Spinal cord (tissue), 10 donors: Measurements from ENCODE around the gene TFCP2. TPM values are rescaled to one million over a fixed set of nuclear protein-coding genes. Genes with fewer than 3 reads are reported as not detected.

ENCODE experiments used
- DNase-seq, 6 donors: peaks; one replicate each; pipeline versions ENCODE4 v3.0.0 to v3.0.0-alpha.2; 2013 to 2015; ENCODE audit warnings: low spot score in 6 of 6, low read depth in 4 of 6
- H3K27ac ChIP-seq: one replicate; pipeline ENCODE4 v1.5.1; 2013; ENCODE audit warnings: low read depth, low read length, control low read depth
- H3K27me3 ChIP-seq: one replicate; pipeline ENCODE4 v1.6.1; 2013; ENCODE audit warnings: low read length; ENCODE audit not compliant: control insufficient read depth, insufficient read depth
- H3K36me3 ChIP-seq: one replicate; pipeline ENCODE4 v1.6.1; 2013; ENCODE audit warnings: low read length; ENCODE audit not compliant: control insufficient read depth, insufficient read depth
- H3K4me1 ChIP-seq: one replicate; pipeline ENCODE4 v1.6.1; 2013; ENCODE audit warnings: low read length; ENCODE audit not compliant: control insufficient read depth, insufficient read depth
- H3K4me3 ChIP-seq: one replicate; pipeline ENCODE4 v1.5.1; 2013; ENCODE audit warnings: low read depth, low read length, control low read depth
- H3K9me3 ChIP-seq: one replicate; pipeline ENCODE4 v1.6.1; 2013; ENCODE audit warnings: low read length; ENCODE audit not compliant: control insufficient read depth, insufficient read depth
- WGBS: methylation state at CpG from one replicate; pipeline ENCODE4 v1.1.5; 2013; ENCODE audit warnings: missing lambda C conversion rate; ENCODE audit not compliant: insufficient coverage; 5-methylcytosine and 5-hydroxymethylcytosine counted together
- polyA plus RNA-seq, 2 donors: library from polyadenylated mRNA; unstranded; fragments of 120-200 nt; gene quantifications; one replicate each; pipeline ENCODE4 v1.2.1, GENCODE V29; 2013; ENCODE audit not compliant: insufficient read length in 2 of 2
- total RNA-seq, 2 donors: library from RNA; depleted of rRNA in 1 of 2; stranded (reverse); fragments of 120-200 nt in 1 of 2; fragments of >200 nt in 1 of 2; gene quantifications; one replicate each; pipeline versions ENCODE4 v1.2.3 to v1.2.4, GENCODE V29; 2013 to 2014
- donor health status: healthy.

The TFCP2 gene
- total and polyA plus RNA-seq, 4 donors = 23.2 to 50.6 (median 36.4) TPM

GRCh38 chr12:51163795-51164194 is 9.1 kb downstream of the TFCP2 start:
- DNase-seq = no peak
- H3K4me1 ChIP-seq = peaks cover 3% of the 10 kb centered on the region
- H3K36me3 ChIP-seq = no peaks in the 10 kb centered on the region
- WGBS = no CpG with 5 or more reads among the region's 3 CpGs
- no peaks in the 10 kb centered on the region for H3K27me3 ChIP-seq
- H3K27ac ChIP-seq = no peak overlapping the region
- H3K4me3 ChIP-seq = no peak overlapping the region
- H3K9me3 ChIP-seq = no peaks in the 10 kb centered on the region

GRCh38 chr12:51162217-51162616 is 10.7 kb downstream of the TFCP2 start:
- Histone ChIP-seq H3K36me3 (no peaks in the 10 kb centered on the region), H3K27ac (no peak overlapping the region), H3K9me3 (no peaks in the 10 kb centered on the region), H3K27me3 (no peaks in the 10 kb centered on the region), H3K4me1 (peaks cover 3% of the 10 kb centered on the region), H3K4me3 (no peak overlapping the region)
- WGBS = 100% methylated on average over 1 of the region's 6 CpGs
- DNase-seq = no peak

GRCh38 chr12:51160814-51161459 is 12.0 kb downstream of the TFCP2 start:
- H3K4me3 ChIP-seq = no peak overlapping the region
- no peak overlapping the region for H3K27ac ChIP-seq
- H3K4me1 ChIP-seq = peaks cover 3% of the 10 kb centered on the region
- WGBS = 85% methylated on average over 3 of the region's 8 CpGs
- H3K36me3 ChIP-seq = no peaks in the 10 kb centered on the region
- H3K27me3 ChIP-seq = no peaks in the 10 kb centered on the region
- no peak for DNase-seq
- H3K9me3 ChIP-seq = no peaks in the 10 kb centered on the region

GRCh38 chr12:51156245-51156765 is 16.6 kb downstream of the TFCP2 start:
- no peak overlapping the region for H3K27ac ChIP-seq
- H3K9me3 ChIP-seq = no peaks in the 10 kb centered on the region
- no CpG with 5 or more reads among the region's 3 CpGs for WGBS
- no peak overlapping the region for H3K4me3 ChIP-seq
- peaks cover 3% of the 10 kb centered on the region for H3K4me1 ChIP-seq
- no peaks in the 10 kb centered on the region for H3K36me3 ChIP-seq
- no peaks in the 10 kb centered on the region for H3K27me3 ChIP-seq
- DNase-seq = no peak

- Histone ChIP-seq H3K27ac (no peak overlapping the region), H3K27me3 (no peaks in the 10 kb centered on the region), H3K4me3 (no peak overlapping the region), H3K4me1 (no peaks in the 10 kb centered on the region), H3K9me3 (no peaks in the 10 kb centered on the region), H3K36me3 (no peaks in the 10 kb centered on the region)
- no peak for DNase-seq
- no CpG with 5 or more reads among the region's 1 CpG for WGBS
Observed at GRCh38 chr12:51152953-51153352, 20.0 kb downstream of the TFCP2 start.

GRCh38 chr12:51150777-51151176 is 22.2 kb downstream of the TFCP2 start:
- 44% methylated on average over 2 of the region's 3 CpGs for WGBS
- Histone ChIP-seq H3K4me1 (no peaks in the 10 kb centered on the region), H3K27me3 (no peaks in the 10 kb centered on the region), H3K27ac (no peak overlapping the region), H3K4me3 (no peak overlapping the region), H3K36me3 (no peaks in the 10 kb centered on the region), H3K9me3 (no peaks in the 10 kb centered on the region)
- no peak for DNase-seq

- no peak for DNase-seq
- Histone ChIP-seq H3K27ac (no peak overlapping the region), H3K4me3 (no peak overlapping the region), H3K36me3 (no peaks in the 10 kb centered on the region), H3K9me3 (no peaks in the 10 kb centered on the region), H3K27me3 (no peaks in the 10 kb centered on the region), H3K4me1 (no peaks in the 10 kb centered on the region)
- WGBS = no CpG with 5 or more reads among the region's 1 CpG
Observed at GRCh38 chr12:51147309-51147708, 25.6 kb downstream of the TFCP2 start.

GRCh38 chr12:51139292-51139844 is 33.6 kb downstream of the TFCP2 start:
- no peak for DNase-seq
- no peaks in the 10 kb centered on the region for H3K27me3 ChIP-seq
- H3K27ac ChIP-seq = no peak overlapping the region
- 96% methylated on average over 3 of the region's 3 CpGs for WGBS
- H3K4me1 ChIP-seq = no peaks in the 10 kb centered on the region
- H3K9me3 ChIP-seq = no peaks in the 10 kb centered on the region
- H3K4me3 ChIP-seq = no peak overlapping the region
- peaks cover 6% of the 10 kb centered on the region for H3K36me3 ChIP-seq

- Histone ChIP-seq H3K27me3 (no peaks in the 10 kb centered on the region), H3K9me3 (no peaks in the 10 kb centered on the region), H3K36me3 (peaks cover 5% of the 10 kb centered on the region), H3K4me3 (no peak overlapping the region), H3K4me1 (no peaks in the 10 kb centered on the region), H3K27ac (no peak overlapping the region)
- DNase-seq = no peak
- WGBS = 86% methylated on average over 3 of the region's 5 CpGs
Observed at GRCh38 chr12:51132693-51133092, 40.2 kb downstream of the TFCP2 start.
